ENCODE results near the gene FN1. TPM values are rescaled to one million over a fixed set of nuclear protein-coding genes. Genes with fewer than 3 reads are reported as not detected.

Gene FN1
- total RNA-seq, 2 experiments from 2014 or later, result 0.21 TPM; not detected in 1

DNA sequence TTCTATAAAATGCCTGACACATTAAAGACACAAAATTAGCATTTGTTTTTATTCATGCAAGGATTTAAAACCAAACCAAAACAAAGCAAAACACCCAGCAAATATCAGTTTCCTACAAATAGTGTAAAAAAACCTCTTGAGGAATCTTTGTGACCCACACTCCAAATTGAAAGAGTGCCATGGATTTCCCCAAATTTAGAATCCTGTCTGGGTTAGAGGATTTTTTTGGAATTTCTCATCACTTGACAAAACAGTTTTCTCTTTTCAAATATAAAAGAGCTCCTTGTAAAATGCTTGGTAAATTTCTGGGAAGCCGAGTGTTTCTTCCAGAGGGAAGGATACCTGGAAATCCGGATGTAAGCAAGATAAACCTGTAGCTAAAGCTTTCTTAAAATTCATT, 1.7 kb upstream of the FN1 start:
- ChIA-PET POLR2A (no interaction called here), CTCF (no interaction called here)
- DNase-seq (no peak), ATAC-seq (no peak)
- Mint-ChIP-seq H3K27ac (no peak overlapping the region), H3K4me1 (ENCODE audit: low read depth) (peaks cover 22% of the 10 kb centered on the region), H3K36me3 (ENCODE audit: low read depth) (no peaks in the 10 kb centered on the region), H3K27me3 (ENCODE audit: low read depth) (peaks cover 70% of the 10 kb centered on the region), H3K4me3 (no peak overlapping the region), H3K9me3 (ENCODE audit: insufficient read depth) (no peaks in the 10 kb centered on the region)

DNA sequence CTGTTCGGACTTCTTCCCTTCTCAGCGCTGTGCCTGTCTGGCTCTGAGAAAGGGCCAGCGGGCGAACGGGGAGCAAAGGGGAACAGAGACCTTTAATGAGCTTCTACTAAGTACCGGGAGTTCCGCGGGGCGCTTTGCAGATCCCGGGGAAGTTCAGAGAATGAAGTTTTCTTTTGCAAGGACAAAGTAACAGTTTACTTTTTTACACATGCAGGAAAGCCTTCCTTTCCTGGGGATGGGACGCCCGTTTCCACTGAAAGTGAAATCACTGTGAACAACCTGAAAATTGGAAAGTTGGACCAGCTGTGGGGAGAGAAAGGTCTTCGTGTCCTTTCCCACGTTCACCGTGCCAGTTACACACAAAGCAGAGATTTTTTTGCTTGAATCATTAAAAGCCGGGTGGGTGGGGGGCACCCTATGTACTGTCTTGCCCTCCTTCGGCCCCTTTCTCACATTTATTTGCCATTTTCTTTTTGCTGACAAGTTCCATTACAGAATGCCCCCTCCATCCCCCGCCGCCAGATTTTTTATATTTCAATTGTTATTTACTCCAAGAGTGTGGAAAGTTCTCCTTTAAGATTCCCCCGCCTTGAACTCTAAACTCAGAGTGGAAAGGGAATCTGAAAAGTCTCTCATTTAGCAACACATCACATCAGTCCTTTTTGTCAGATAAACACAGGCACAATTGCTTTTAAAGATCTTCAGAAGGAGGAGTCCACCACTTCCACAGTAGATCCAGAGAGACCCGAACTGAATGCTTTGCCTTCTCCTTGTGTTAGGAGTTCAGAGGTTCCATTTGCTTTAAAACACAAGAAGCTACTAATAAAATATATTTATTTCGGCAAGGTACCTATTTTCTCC, 1.1 kb upstream of the FN1 start:
- peaks cover 66% of the 10 kb centered on the region for H3K27me3 Mint-ChIP-seq (ENCODE audit: low read depth)
- ATAC-seq, result peak; percentile 8
- ChIA-PET CTCF (no interaction called here), POLR2A (no interaction called here)
- H3K4me1 Mint-ChIP-seq (ENCODE audit: low read depth), result peaks cover 22% of the 10 kb centered on the region
- H3K4me3 Mint-ChIP-seq, result peak overlapping the region; percentile 76
- H3K27ac Mint-ChIP-seq, result no peak overlapping the region
- DNase-seq, result no peak
- H3K36me3 Mint-ChIP-seq (ENCODE audit: low read depth), result no peaks in the 10 kb centered on the region
- H3K9me3 Mint-ChIP-seq (ENCODE audit: insufficient read depth), result no peaks in the 10 kb centered on the region

DNA sequence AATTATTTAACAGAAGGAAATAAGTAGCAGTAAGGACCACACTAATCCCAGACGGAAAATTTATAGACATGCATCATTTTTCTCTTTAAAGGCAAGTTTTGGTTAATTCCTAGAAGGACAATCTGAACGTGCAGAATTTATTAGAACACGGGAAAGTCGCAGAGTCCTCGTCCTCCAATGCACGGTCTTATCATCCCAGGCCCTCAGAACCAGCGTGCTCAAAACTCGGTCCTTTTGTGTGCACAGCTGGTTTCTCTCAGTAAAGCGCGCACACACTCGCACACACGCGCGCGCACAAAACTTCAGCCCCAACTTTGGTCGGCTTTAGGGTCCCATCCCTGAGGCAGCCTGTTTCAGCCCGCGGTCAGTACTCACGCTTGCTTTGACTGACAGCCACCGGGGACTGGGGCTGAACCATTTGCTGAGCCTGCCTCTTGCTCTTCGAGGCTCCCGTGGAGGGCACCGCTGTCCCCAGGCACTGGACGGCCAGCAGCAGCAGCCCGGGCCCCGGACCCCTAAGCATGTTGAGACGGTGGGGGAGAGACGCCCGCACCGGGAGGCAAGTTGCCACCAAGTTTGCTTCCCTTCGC, 493 bp downstream of the FN1 start:
- CTCF ChIA-PET, result no interaction called here
- DNase-seq (peak; percentile 25), ATAC-seq (peak; percentile 40)
- POLR2A ChIA-PET, result no interaction called here
- Mint-ChIP-seq H3K27me3 (ENCODE audit: low read depth) (peaks cover 69% of the 10 kb centered on the region), H3K9me3 (ENCODE audit: insufficient read depth) (no peaks in the 10 kb centered on the region), H3K27ac (no peak overlapping the region), H3K4me3 (peak overlapping the region; percentile 69), H3K4me1 (ENCODE audit: low read depth) (peaks cover 22% of the 10 kb centered on the region), H3K36me3 (ENCODE audit: low read depth) (no peaks in the 10 kb centered on the region)

DNA sequence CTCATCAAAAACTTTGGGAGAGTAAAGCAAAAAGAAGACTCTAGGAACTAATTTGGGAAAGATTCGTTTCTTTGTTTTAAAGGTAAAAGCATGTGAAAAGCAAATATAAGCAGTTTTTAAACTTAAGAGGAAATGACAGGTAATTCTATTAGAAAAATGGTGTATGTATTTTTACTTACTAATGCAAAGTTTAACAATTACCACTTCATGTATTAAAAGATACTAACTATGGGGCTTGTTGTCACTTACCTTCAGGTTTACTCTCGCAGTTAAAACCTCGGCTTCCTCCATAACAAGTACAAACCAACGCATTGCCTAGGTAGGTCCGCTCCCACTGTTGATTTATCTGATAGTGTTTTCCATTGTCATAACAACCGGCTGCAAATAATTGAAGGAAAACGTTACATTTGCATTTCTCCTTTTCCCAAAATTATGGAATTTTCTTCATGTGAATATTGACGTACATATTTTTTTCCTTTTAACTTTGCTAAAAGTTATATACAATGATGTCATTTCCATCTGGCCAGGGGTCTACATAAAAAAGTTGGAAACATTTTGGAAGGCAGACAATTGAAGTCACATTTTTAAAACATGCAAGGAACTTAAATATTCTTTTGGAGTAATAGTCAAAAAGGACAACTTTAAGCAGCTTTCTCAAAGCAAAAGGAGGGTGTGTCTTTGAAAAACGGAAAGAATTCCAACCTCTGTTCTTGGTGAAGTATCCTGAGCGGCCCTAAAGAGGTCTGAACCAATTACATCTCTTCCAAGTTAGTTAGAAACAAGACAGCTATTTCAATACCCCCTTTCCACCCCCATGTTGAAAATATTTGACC, 1.2 kb downstream of the FN1 start:
- Mint-ChIP-seq H3K4me3 (peak overlapping the region; percentile 69), H3K4me1 (ENCODE audit: low read depth) (peaks cover 18% of the 10 kb centered on the region), H3K27me3 (ENCODE audit: low read depth) (peaks cover 63% of the 10 kb centered on the region), H3K27ac (no peak overlapping the region), H3K36me3 (ENCODE audit: low read depth) (no peaks in the 10 kb centered on the region), H3K9me3 (ENCODE audit: insufficient read depth) (no peaks in the 10 kb centered on the region)
- ChIA-PET POLR2A (no interaction called here), CTCF (no interaction called here)
- ATAC-seq (no peak), DNase-seq (no peak)

DNA sequence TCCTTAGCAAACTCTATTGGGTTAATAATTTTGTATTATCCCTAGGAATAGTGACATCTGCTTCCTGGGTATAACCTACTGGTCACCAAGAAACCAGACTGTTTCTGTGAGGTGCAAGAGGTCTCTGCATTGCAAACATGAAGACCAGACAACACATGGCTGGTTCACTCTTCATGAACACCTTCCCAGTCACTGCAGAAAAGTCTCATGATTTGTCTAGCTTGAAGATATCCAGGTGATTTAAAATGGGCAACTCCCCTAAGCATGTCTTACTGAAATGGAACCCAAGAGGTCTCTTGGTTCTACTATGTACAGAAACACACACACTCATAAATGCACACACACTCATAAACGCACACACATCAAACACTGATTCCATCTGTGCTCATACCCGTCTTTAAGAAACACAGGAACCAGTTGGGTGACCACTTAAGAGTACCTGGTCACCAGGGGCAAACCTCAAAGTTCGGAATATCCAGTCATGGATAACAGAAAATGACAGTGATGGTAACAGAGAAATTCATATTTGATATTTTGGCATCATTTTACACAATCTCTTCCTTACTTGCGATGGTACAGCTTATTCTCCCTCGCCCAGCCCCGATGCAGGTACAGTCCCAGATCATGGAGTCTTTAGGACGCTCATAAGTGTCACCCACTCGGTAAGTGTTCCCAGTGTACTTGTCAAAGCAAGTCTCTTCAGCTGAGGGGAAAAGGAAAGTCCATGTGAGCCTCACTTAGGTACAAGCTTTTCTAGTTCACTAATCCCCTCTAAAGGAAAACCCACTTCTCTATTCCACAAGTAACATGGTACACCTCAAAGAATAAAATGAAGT, 2.9 kb downstream of the FN1 start:
- no peaks in the 10 kb centered on the region for H3K9me3 Mint-ChIP-seq (ENCODE audit: insufficient read depth)
- H3K4me3 Mint-ChIP-seq, result no peak overlapping the region
- peaks cover 64% of the 10 kb centered on the region for H3K27me3 Mint-ChIP-seq (ENCODE audit: low read depth)
- POLR2A ChIA-PET, result no interaction called here
- peaks cover 18% of the 10 kb centered on the region for H3K4me1 Mint-ChIP-seq (ENCODE audit: low read depth)
- no peak overlapping the region for H3K27ac Mint-ChIP-seq
- DNase-seq, result no peak
- ATAC-seq, result no peak
- CTCF ChIA-PET, result no interaction called here
- H3K36me3 Mint-ChIP-seq (ENCODE audit: low read depth), result no peaks in the 10 kb centered on the region

DNA sequence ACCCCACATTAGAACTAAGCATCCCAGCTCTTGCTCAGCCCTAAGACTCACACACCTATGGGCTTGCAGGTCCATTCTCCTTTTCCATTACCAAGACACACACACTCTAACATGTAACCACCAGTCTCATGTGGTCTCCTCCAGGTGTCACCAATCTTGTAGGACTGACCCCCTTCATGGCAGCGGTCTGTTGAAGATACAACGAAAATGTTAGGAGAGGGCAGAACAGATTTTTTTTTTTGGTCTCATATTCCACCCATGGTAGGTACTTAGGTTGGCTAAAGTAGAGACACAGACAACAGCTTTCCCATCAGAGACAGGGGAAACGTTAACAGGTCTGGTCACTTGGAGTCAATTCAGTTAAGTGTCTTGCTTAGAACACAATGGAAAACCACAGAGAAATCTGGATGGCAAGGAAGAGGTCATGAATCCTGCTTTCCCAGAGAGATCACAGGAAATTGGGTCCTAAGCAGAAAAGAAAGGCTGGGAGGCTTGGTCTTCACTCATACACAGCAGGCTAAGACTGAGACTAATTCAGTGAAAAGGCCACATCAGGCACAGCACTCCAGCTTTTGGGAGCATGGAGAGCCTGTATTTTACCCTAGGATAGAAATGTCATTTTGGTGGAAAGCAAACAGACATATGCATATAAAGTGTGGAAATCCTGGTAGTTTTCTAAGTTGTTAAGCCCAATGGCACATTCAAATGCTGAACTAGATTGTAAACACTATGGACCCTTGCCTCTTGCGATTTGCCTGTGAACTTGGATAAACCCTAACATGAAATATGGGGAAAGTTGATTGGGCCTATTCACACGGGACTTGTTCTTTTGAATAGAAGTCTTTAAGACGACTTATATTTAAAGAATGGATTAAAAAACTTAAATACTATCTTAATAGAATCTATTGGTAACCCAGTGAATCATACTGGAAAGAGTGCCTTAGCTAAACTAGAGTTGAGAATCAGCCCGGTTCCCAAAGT, 3.8 kb downstream of the FN1 start:
- H3K4me3 Mint-ChIP-seq, result no peak overlapping the region
- no peaks in the 10 kb centered on the region for H3K36me3 Mint-ChIP-seq (ENCODE audit: low read depth)
- DNase-seq, result no peak
- peaks cover 59% of the 10 kb centered on the region for H3K27me3 Mint-ChIP-seq (ENCODE audit: low read depth)
- H3K9me3 Mint-ChIP-seq (ENCODE audit: insufficient read depth), result no peaks in the 10 kb centered on the region
- H3K4me1 Mint-ChIP-seq (ENCODE audit: low read depth), result peaks cover 16% of the 10 kb centered on the region
- CTCF ChIA-PET, result no interaction called here
- ATAC-seq, result no peak
- no peak overlapping the region for H3K27ac Mint-ChIP-seq
- POLR2A ChIA-PET, result no interaction called here

DNA sequence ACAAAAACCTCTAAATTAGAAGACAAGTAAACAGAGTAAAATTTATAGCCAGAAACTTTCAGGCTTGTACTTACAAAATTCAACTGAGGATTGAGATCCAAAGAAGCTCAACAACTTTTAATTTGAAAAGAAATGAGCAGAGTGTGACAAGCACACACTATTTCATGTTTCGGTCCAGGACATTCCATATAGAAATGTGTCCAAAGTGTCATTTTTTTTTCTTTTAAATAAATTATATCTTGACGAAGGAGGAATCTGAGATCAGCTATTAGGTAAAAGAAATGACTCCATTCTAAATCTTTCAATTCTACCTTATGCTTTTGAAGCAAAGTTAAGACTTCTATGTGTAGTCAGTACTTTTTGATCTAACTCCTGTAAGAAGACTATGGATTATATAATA, 4.6 kb downstream of the FN1 start:
- Mint-ChIP-seq H3K36me3 (ENCODE audit: low read depth) (no peaks in the 10 kb centered on the region), H3K27me3 (ENCODE audit: low read depth) (peaks cover 51% of the 10 kb centered on the region), H3K27ac (no peak overlapping the region), H3K4me1 (ENCODE audit: low read depth) (peaks cover 8% of the 10 kb centered on the region), H3K4me3 (no peak overlapping the region), H3K9me3 (ENCODE audit: insufficient read depth) (no peaks in the 10 kb centered on the region)
- no peak for DNase-seq
- ATAC-seq, result no peak
- ChIA-PET CTCF (no interaction called here), POLR2A (no interaction called here)

DNA sequence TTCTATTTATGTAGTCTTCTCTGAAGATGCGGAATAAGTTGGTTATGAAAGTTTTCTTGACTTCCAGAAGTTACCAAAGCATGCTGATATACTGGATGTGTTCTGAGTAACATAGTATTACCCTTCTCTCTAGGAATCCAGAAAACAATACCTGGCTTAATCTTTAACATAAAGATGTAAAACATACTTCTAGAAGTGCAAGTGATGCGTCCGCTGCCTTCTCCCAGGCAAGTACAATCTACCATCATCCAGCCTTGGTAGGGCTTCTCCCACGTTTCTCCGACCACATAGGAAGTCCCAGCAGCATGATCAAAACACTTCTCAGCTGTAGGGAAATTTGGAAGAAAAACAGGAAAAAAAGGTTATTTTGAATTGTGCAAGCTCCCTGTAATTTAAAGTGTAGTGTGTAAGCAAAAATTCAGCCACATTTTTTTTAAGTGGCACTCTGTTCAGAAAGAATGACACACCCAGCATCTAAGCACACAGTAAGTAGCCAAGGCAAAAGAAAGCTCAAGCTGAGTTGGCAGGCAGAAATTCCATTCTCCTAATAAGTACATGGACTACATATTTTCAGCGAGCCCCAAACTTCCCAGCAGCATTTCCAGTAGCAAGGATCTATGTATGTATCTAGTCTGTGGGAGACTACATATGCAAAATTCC, 5.2 kb downstream of the FN1 start:
- H3K27me3 Mint-ChIP-seq (ENCODE audit: low read depth), result peaks cover 48% of the 10 kb centered on the region
- POLR2A ChIA-PET, result no interaction called here

DNA sequence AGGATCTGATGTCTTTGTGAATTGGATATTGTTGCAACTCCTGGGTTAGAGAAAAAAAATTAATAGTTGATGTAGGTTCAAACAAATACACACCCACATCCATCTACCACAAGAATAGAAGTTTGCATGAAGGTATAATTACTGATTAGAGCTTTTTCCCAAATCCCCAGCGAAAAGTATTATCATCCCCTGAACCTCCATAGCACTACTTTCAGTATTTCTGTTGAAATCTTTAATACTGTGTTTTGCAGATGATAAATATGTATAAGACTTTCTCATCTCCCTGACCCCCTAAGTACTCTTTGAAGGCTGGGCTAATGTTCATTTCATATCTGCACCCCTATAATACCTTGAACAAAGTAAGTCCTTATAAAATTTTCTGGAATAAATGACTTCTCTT, 6.4 kb downstream of the FN1 start:
- POLR2A ChIA-PET, result no interaction called here
- no peaks in the 10 kb centered on the region for H3K9me3 Mint-ChIP-seq (ENCODE audit: insufficient read depth)
- no peaks in the 10 kb centered on the region for H3K36me3 Mint-ChIP-seq (ENCODE audit: low read depth)
- ATAC-seq, result no peak
- no peaks in the 10 kb centered on the region for H3K4me1 Mint-ChIP-seq (ENCODE audit: low read depth)
- no peak for DNase-seq
- H3K27me3 Mint-ChIP-seq (ENCODE audit: low read depth), result peaks cover 38% of the 10 kb centered on the region
- no peak overlapping the region for H3K4me3 Mint-ChIP-seq
- H3K27ac Mint-ChIP-seq, result no peak overlapping the region
- CTCF ChIA-PET, result interaction anchor here (1.3 kb wide), 1 partner anchor 502 kb away, joined by 3 read pairs; no protein-coding TSS in a partner anchor

More for the DNA sequence above, 5.2 kb downstream of the FN1 start:
- no peaks in the 10 kb centered on the region for H3K9me3 Mint-ChIP-seq (ENCODE audit: insufficient read depth)
- peaks cover 6% of the 10 kb centered on the region for H3K4me1 Mint-ChIP-seq (ENCODE audit: low read depth)
- DNase-seq (no peak), ATAC-seq (no peak)
- no peak overlapping the region for H3K4me3 Mint-ChIP-seq
- H3K27ac Mint-ChIP-seq, result no peak overlapping the region
- CTCF ChIA-PET, result interaction anchor here (1.3 kb wide), 1 partner anchor 500 kb away, joined by 3 read pairs; no protein-coding TSS in a partner anchor
- H3K36me3 Mint-ChIP-seq (ENCODE audit: low read depth), result no peaks in the 10 kb centered on the region

DNA sequence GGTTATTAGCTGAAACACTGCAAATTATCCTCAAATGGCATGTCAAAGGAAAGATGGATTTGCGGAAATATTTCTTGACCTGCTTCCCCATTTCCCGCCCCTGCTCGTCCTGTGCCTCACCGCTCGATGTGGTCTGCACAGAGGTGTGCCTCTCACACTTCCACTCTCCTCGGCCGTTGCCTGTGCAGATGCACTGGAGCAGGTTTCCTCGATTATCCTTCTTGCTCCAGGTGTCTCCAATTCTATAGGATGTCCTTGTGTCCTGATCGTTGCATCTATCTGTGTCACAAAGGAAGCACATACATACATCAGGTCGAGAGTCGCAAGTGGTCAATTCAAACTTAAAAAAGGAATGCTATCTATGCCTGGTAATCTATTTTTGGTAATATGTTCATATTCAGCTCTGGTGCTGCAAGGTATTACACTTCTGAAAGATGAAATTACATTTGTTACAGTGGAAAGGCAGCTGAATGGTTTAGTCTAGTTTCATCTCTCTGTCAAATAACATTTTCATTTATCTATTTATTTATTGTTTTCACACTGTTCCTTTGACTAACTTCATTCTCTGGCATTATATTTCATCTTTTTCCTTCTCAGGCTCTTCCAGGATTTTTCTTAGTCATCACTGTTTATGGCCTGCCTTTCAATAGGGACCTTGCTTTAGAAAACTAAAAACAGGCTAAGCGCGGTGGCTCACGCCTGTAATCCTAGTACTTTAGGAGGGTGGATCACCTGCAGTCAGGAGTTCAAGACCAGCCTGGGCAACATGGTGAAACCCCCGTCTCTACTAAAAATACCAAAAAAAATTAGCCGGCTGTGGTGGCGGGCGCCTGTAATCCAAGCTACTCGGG, 7.6 kb downstream of the FN1 start:
- Mint-ChIP-seq H3K4me1 (ENCODE audit: low read depth) (no peaks in the 10 kb centered on the region), H3K36me3 (ENCODE audit: low read depth) (no peaks in the 10 kb centered on the region), H3K9me3 (ENCODE audit: insufficient read depth) (no peaks in the 10 kb centered on the region), H3K27me3 (ENCODE audit: low read depth) (peaks cover 43% of the 10 kb centered on the region), H3K4me3 (no peak overlapping the region), H3K27ac (no peak overlapping the region)
- ChIA-PET POLR2A (no interaction called here), CTCF (no interaction called here)
- DNase-seq (no peak), ATAC-seq (no peak)

All from activated CD8-positive, alpha-beta T cell treated with anti-CD3 and anti-CD28 coated beads, Interleukin-2, amount 10 ng/mL, durations not matched to agents 7 days and 5 days (primary cell).